COLO668 (cell line): ENCODE results near the gene ABLIM1.

Experiments
- DNase-seq: peaks from one replicate; lab custom pipeline; 2025; ENCODE audit not compliant: unreplicated experiment; lab: John Stamatoyannopoulos, UW

The ABLIM1 gene

GRCh38 chr10:114471906-114472876 is 185.9 kb downstream of the ABLIM1 start:
- peak; percentile 55 for DNase-seq

- peak; percentile 58 for DNase-seq
These were observed 186.8 kb downstream of the ABLIM1 start for GRCh38 chr10:114470956-114471905.

- no peak for DNase-seq
These were observed 187.7 kb downstream of the ABLIM1 start for GRCh38 chr10:114470361-114470760.

GRCh38 chr10:114458955-114459354 is 199.1 kb downstream of the ABLIM1 start:
- peak; percentile 4 for DNase-seq

- no peak for DNase-seq
These were observed 199.7 kb downstream of the ABLIM1 start for GRCh38 chr10:114458216-114458920.

GRCh38 chr10:114453576-114453975 is 204.5 kb downstream of the ABLIM1 start:
- DNase-seq = no peak

GRCh38 chr10:114448897-114449296 is 209.2 kb downstream of the ABLIM1 start:
- no peak for DNase-seq

- no peak for DNase-seq
These were observed 212.7 kb downstream of the ABLIM1 start for GRCh38 chr10:114445332-114445731.

- DNase-seq = no peak
These were observed 213.3 kb downstream of the ABLIM1 start for GRCh38 chr10:114444819-114445218.

- no peak for DNase-seq
These were observed 215.9 kb downstream of the ABLIM1 start for GRCh38 chr10:114442091-114442630.

GRCh38 chr10:114441107-114441506 is 217.0 kb downstream of the ABLIM1 start:
- DNase-seq = no peak

GRCh38 chr10:114437473-114438292 is 220.4 kb downstream of the ABLIM1 start:
- no peak for DNase-seq

GRCh38 chr10:114436941-114437340 is 221.1 kb downstream of the ABLIM1 start:
- no peak for DNase-seq

- no peak for DNase-seq
These were observed 225.4 kb downstream of the ABLIM1 start for GRCh38 chr10:114432566-114433093.

- no peak for DNase-seq
These were observed 226.5 kb downstream of the ABLIM1 start for GRCh38 chr10:114431414-114432135.

- DNase-seq = no peak
These were observed 227.2 kb downstream of the ABLIM1 start for GRCh38 chr10:114430688-114431413.

- no peak for DNase-seq
These were observed 228.3 kb downstream of the ABLIM1 start for GRCh38 chr10:114429581-114430335.
